ENCODE results near the gene SRP19.

- TF ChIP-seq STAT3 (IDR thresholded peaks at IDR 0.05; ENCODE audit: low read depth, low read length) (no peak), POLR2A (IDR thresholded peaks at IDR 0.05; ENCODE audit: low read depth, low read length) (no peak), RAD21 (IDR thresholded peaks at IDR 0.05; ENCODE audit: insufficient read depth, low read depth, low read length) (no peak), CREB1 (IDR thresholded peaks at IDR 0.05; ENCODE audit: low read depth) (no peak), CBFB (IDR thresholded peaks at IDR 0.05; ENCODE audit: low read depth) (no peak), CTCF (IDR thresholded peaks at IDR 0.05 in 2 of 3, conservative IDR thresholded peaks at IDR 0.05 in 1 of 3; ENCODE audit: control insufficient read depth in 2 of 3, extremely low read depth in 1 of 3, insufficient read depth in 1 of 3, low read depth in 3 of 3, low read length in 3 of 3) (no peak)
- TF ChIP-seq, protein P1, sequence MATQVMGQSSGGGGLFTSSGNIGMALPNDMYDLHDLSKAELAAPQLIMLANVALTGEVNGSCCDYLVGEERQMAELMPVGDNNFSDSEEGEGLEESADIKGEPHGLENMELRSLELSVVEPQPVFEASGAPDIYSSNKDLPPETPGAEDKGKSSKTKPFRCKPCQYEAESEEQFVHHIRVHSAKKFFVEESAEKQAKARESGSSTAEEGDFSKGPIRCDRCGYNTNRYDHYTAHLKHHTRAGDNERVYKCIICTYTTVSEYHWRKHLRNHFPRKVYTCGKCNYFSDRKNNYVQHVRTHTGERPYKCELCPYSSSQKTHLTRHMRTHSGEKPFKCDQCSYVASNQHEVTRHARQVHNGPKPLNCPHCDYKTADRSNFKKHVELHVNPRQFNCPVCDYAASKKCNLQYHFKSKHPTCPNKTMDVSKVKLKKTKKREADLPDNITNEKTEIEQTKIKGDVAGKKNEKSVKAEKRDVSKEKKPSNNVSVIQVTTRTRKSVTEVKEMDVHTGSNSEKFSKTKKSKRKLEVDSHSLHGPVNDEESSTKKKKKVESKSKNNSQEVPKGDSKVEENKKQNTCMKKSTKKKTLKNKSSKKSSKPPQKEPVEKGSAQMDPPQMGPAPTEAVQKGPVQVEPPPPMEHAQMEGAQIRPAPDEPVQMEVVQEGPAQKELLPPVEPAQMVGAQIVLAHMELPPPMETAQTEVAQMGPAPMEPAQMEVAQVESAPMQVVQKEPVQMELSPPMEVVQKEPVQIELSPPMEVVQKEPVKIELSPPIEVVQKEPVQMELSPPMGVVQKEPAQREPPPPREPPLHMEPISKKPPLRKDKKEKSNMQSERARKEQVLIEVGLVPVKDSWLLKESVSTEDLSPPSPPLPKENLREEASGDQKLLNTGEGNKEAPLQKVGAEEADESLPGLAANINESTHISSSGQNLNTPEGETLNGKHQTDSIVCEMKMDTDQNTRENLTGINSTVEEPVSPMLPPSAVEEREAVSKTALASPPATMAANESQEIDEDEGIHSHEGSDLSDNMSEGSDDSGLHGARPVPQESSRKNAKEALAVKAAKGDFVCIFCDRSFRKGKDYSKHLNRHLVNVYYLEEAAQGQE (IDR thresholded peaks at IDR 0.05; ENCODE audit: low read depth, low read length) = no peak
Measured at GRCh38 chr5:112833971-112834370, 27.1 kb upstream of the SRP19 start.

Measured in GM12878 (cell line).